K562 (cell line): ENCODE measurements around the gene GPHA2. TPM values are rescaled to one million over a fixed set of nuclear protein-coding genes. Genes with fewer than 3 reads are reported as not detected.

Experiments
- ETS1 ChIP-seq: conservative IDR thresholded peaks from 2 replicates; pipeline ENCODE4 v1.6.1; 2011; ENCODE audit warnings: low read depth, mild to moderate bottlenecking, low read length; ENCODE audit not compliant: control insufficient read depth
- RCOR1 ChIP-seq, 2 experiments: IDR thresholded peaks; 2 replicates each; pipeline ENCODE4 v1.6.1; 2012; ENCODE audit warnings: low read depth in 2 of 2, low read length in 2 of 2, borderline replicate concordance in 1 of 2, improper control_type of control experiment in 1 of 2
- SAFB ChIP-seq: fragments of 200-400 bp; formaldehyde crosslinking; IDR thresholded peaks from 2 replicates; pipeline ENCODE4 v1.6.1; 2017; ENCODE audit warnings: low read depth, low read length, borderline replicate concordance
- TBL1XR1 ChIP-seq, 2 experiments: IDR thresholded peaks; 2 replicates each; pipeline ENCODE4 v1.6.1; 2012; ENCODE audit warnings: improper control_type of control experiment in 2 of 2, low read length in 2 of 2, mild to moderate bottlenecking in 1 of 2
- TFAP4 ChIP-seq: sonication (generic); formaldehyde crosslinking; IDR thresholded peaks from 2 replicates; pipeline ENCODE4 v1.8.0; 2022; ENCODE audit warnings: missing genetic modification reagents, mild to moderate bottlenecking, moderate library complexity, borderline replicate concordance
- ZNF12 ChIP-seq: sonication (generic); formaldehyde crosslinking; IDR thresholded peaks from 2 replicates; pipeline ENCODE4 v1.4.0; 2020; ENCODE audit warnings: mild to moderate bottlenecking, missing genetic modification reagents
- ZNF165 ChIP-seq: fragments of 250-450 bp; sonication (Bioruptor Pico); IDR thresholded peaks from 2 replicates; pipeline ENCODE4 v1.4.0; 2020; ENCODE audit warnings: borderline replicate concordance
- polyA plus RNA-seq, 8 experiments: library from polyadenylated mRNA; depleted of rRNA in 4 of 8; stranded (reverse) in 5 of 8; unstranded in 3 of 8; fragments of >200 nt; fragmentation: Nextera tagmentation in 2 of 8; fragmentation: Illumina TruSeq in 1 of 8; extraction: Ambion mirVana in 2 of 8; extraction: Trizol in 1 of 8; gene quantifications; 2 replicates each; pipeline versions ENCODE4 v1.2.1 to v1.2.3, GENCODE V29; 2011 to 2014; ENCODE audit warnings: inconsistent platforms in 1 of 8, missing spikeins in 1 of 8
- total RNA-seq, 7 experiments: library from RNA; depleted of rRNA in 6 of 7; stranded (reverse); fragments of >200 nt in 6 of 7; fragmentation: Illumina TruSeq in 2 of 7; extraction: Trizol in 2 of 7; gene quantifications; 2 replicates each; pipeline versions ENCODE4 v1.2.1 to v1.2.3, GENCODE V29; 2011 to 2021; ENCODE audit warnings: low replicate concordance in 1 of 7
- TF ChIP-seq, protein P1 (sequence below): IDR thresholded peaks from 3 replicates; pipeline ENCODE4 v1.6.1; 2011; ENCODE audit warnings: borderline replicate concordance, mild to moderate bottlenecking; ENCODE audit not compliant: insufficient read length, insufficient read depth
- TF ChIP-seq, protein P2 (sequence below), 3 experiments: fragments of 200-800 bp in 1 of 3; fragments of 250-450 bp in 1 of 3; fragments of 450-650 bp in 1 of 3; sonication (Bioruptor Pico) in 1 of 3; sonication (Bioruptor generic) in 1 of 3; formaldehyde crosslinking in 1 of 3; IDR thresholded peaks; 2 replicates each; pipeline versions ENCODE4 v1.6.1 to v1.8.0; 2016 to 2022; ENCODE audit warnings: mild to moderate bottlenecking in 2 of 3, missing genetic modification characterization in 2 of 3, missing compliant biosample characterization in 1 of 3, moderate library complexity in 1 of 3
- TF ChIP-seq, protein P3 (sequence below): sonication (generic); formaldehyde crosslinking; IDR thresholded peaks from 2 replicates; pipeline ENCODE4 v1.8.0; 2022; ENCODE audit warnings: mild to moderate bottlenecking, low read depth, missing genetic modification reagents

Gene GPHA2
- total and polyA plus RNA-seq, 9 of the 15 experiments (the other 6 are each of a cell fraction or from before 2014, with no cell fraction given) = 0.17 to 0.22 TPM; not detected in 7

DNA sequence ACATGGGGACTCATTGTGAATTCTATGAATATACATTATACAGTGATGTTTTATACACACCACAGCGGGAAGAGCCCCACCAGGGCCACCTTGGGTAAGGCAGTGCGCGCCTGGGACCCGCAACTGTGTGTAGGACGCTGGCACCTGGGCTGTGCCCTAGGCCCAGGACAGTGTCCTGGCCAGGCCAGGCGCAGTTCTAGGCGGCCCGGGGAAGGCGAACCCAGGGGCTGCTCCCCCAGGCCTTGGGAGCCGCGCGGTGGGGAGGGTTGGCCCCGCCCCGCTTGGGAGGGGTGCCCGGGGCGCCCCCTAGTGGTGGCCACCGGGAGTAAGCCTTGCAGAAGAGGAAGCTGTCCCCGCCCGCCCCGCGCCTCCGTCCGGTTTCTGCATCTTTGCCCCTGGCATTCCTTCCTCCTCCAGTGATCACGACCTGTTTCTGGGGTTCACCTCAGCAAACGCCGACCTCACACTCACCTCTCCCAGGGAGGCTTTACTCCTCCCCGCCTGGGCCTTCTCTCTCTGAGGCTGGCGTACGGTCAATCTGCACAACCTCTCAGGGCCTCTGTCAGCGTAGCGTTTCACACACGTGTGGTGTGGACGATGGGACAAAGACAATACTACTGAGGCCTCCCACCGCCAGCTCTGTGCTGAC lies 47.8 kb downstream of the GPHA2 start (continued):
- TF ChIP-seq ETS1 (peak; percentile 40; the same call in 1 of the 2 replicates), ZNF12 (CRISPR knock-in tag) (peak; percentile 37; the same call in 1 of the 2 replicates), SAFB (no peak), TBL1XR1 (IDR thresholded peaks at IDR 0.05; ENCODE audit: low read length in 2 of 2) (0 out of 4 replicates have a peak, but pooled peaks of 1 of the 2 experiments have one; percentile 24), RCOR1 (IDR thresholded peaks at IDR 0.05; ENCODE audit: borderline replicate concordance in 1 of 2, low read depth in 2 of 2, low read length in 2 of 2) (peak in 1 of 2 experiments; percentile 64; a peak in 2 of 4 replicates), ZNF165 (CRISPR knock-in tag) (no peak), TFAP4 (peak; percentile 79)
- TF ChIP-seq, protein P1, sequence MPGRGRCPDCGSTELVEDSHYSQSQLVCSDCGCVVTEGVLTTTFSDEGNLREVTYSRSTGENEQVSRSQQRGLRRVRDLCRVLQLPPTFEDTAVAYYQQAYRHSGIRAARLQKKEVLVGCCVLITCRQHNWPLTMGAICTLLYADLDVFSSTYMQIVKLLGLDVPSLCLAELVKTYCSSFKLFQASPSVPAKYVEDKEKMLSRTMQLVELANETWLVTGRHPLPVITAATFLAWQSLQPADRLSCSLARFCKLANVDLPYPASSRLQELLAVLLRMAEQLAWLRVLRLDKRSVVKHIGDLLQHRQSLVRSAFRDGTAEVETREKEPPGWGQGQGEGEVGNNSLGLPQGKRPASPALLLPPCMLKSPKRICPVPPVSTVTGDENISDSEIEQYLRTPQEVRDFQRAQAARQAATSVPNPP = no peak
- TF ChIP-seq, protein P2, sequence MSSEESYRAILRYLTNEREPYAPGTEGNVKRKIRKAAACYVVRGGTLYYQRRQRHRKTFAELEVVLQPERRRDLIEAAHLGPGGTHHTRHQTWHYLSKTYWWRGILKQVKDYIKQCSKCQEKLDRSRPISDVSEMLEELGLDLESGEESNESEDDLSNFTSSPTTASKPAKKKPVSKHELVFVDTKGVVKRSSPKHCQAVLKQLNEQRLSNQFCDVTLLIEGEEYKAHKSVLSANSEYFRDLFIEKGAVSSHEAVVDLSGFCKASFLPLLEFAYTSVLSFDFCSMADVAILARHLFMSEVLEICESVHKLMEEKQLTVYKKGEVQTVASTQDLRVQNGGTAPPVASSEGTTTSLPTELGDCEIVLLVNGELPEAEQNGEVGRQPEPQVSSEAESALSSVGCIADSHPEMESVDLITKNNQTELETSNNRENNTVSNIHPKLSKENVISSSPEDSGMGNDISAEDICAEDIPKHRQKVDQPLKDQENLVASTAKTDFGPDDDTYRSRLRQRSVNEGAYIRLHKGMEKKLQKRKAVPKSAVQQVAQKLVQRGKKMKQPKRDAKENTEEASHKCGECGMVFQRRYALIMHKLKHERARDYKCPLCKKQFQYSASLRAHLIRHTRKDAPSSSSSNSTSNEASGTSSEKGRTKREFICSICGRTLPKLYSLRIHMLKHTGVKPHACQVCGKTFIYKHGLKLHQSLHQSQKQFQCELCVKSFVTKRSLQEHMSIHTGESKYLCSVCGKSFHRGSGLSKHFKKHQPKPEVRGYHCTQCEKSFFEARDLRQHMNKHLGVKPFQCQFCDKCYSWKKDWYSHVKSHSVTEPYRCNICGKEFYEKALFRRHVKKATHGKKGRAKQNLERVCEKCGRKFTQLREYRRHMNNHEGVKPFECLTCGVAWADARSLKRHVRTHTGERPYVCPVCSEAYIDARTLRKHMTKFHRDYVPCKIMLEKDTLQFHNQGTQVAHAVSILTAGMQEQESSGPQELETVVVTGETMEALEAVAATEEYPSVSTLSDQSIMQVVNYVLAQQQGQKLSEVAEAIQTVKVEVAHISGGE (CRISPR knock-in tag; IDR thresholded peaks at IDR 0.05) = peak in 1 of 3 experiments; percentile 58; a peak in 1 of 6 replicates
- TF ChIP-seq, protein P3, sequence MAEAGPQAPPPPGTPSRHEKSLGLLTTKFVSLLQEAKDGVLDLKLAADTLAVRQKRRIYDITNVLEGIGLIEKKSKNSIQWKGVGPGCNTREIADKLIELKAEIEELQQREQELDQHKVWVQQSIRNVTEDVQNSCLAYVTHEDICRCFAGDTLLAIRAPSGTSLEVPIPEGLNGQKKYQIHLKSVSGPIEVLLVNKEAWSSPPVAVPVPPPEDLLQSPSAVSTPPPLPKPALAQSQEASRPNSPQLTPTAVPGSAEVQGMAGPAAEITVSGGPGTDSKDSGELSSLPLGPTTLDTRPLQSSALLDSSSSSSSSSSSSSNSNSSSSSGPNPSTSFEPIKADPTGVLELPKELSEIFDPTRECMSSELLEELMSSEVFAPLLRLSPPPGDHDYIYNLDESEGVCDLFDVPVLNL (CRISPR knock-in tag) = peak; percentile 67; the same call in 1 of the 2 replicates
